DMS 273 (cell line): ENCODE measurements around the gene KCNK10.

Experiments
- DNase-seq: peaks from one replicate; lab custom pipeline; 2025; ENCODE audit not compliant: unreplicated experiment; lab: John Stamatoyannopoulos, UW

The KCNK10 gene

DNA sequence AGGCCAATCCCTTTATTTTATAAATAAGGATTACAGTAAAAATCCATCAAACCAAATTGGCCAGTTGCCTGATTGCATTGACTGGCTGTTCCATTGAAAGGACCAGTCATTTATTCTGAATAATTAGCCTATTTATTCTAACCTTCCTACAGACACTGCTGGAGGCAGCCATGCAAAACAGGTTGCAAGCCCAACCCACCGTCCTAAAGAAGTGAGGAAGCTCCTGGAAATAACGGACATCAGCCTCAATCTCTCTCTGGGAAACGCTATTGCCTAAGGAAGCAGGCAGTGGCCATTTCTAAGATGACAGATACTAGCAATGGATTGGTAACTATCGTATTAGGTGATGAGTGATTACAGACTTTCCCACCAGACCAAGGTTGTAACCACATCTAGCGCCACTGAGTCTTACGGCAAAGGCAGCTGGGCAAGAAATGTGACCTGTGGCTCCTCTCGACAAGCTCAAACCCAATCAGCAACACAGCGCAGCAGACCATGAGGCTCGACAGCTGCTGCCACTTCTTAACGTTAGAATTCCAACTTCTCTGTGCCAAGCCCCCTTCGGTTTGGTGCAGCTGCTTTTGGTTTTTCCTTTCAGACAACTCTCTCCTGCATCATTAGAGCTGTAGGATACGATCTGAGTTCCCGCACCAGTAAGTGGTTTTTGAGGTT, 134.2 kb downstream of the KCNK10 start:
- peak; percentile 76 for DNase-seq

DNA sequence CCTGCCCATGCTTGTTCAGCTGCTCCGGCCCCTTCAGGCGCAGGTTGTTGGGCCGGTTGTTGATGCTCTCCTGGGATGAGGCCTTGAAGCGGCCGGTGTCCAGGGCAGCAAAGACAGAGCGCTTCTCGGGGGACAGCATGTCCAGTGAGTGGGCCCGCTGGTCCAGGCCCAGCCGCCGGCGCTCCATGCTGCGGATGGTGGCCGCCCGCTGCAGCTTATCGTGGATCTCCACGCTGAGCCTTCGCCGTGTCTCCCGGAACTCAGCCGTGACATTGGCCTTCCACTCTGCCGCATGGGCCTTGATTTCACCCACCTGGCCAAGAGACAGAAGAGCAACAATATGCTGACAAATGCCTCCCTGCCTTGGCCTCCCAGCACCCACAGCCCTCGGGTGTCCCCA, 137.2 kb downstream of the KCNK10 start:
- DNase-seq, result no peak

DNA sequence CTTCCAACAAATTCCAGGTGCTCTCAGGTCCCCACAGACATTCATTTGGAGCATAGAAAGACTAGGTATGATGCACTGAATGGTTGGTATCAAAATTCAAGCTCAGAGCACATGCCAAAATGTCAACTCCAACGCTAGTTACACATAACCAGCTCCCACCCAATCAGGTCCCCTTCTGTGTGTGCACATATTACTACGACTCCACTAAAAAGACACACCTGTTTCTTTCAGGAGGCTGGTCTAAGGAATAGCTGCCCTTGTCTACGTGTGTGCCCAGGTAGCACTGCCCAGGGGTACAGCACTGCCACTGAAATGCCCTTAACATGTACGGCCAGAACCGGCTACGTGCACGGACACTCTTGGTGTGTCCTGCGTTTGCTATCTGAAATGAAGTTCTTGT, 138.1 kb downstream of the KCNK10 start:
- DNase-seq, result no peak

DNA sequence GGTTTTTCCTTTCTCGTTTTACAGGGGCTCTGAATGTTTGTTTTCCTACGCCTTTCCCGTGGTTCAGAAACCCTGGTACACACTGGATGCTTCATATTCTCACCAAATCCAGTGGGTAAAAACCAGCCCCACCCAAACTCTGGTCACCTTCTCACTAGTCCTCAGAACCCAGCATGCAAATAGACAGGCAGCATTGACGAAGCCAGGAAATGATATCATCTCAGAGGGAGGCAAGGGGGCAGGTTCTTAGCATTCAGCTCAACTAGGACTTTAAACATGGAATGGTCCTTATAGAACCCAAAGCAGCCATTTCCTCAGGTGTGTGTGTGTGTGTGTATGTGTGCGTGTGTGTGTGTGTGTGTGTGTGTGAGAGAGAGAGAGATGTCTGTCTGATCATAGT, 142.0 kb downstream of the KCNK10 start:
- no peak for DNase-seq

DNA sequence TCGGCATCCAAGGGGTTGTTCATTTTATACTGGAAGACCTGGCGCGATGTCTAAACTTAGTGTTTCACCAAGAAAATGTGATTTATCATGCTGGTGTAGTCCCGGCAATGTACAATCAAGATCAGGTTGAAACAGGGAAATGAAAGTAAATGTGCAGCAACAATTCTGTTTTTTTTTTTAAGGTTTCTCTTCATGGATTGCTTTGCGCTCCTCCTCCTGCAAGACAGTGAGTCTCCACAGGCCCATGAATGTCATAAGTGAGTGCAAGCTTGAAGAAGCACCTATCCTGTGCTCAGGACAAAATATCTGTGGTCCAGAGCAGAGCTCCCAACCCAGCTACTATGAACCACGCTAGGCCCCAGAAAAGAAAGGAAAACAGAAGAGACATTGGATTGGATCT, 143.4 kb downstream of the KCNK10 start:
- no peak for DNase-seq

DNA sequence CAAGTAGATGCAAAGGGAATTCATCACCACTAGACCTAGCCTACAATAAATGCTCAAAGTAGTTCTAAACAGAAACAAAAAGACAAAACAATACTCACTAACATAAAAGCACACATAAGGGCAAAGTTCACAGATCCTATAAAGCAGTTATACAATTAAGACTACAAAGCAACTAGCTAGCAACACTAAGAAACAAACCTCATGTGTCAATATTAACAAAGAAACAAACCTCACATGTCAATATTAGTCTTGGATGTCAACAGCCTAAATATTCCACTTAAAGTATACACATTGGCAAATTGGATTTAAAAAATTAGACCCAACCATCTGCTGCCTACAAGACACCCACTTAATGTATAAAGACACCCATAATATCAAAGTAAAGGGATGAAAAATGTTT, 152.7 kb downstream of the KCNK10 start:
- no peak for DNase-seq

DNA sequence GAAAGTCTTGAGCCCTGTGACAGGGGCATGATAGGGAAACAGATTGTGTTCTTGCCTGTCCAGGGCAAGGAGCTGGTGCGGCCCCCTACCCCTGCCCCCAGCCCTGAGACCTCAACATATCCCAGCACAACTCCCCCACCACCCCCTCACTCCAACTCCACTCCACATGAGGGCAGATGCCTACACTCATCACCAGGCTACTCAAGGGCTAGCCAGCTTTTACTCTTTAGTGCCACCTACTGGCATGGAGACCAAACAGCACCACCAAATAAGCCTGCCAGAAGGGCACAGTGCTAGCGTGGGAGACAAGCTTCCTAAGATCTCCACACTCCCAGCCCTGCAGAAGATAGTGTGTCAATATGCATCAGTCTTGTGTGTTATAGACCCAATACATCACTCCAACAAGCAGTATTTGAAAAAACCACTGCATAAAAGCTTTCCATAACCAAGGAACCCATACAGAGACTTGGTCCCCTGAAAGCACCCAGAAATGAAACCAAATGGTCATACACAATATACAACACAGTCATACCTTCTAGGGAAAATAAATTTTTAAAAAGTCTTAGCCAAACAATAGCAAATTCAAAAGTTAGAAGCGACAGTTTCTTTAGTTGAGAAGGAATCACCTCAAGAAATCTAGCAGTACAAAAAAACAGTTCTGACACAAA, 154.4 kb downstream of the KCNK10 start:
- peak; percentile 61 for DNase-seq

DNA sequence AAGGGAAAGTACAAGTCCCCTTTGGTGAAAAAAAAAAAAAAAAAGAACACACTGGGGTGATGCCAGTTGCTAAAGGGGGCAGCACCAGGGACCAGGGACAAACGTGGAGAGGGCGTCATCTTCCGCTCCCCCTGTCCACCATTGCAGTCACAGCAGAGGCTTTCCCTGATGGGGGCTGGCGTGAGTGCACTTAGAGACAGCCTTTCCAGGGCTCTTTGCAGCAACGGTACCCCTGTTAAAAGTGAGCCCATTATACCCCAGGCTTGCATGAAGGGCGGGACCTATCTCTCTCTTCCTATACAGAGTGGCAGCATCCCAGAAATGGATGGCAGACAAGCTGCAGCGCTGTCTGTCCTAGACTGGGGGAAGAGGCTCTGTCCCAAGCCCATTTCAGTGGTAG, 155.0 kb downstream of the KCNK10 start:
- no peak for DNase-seq

DNA sequence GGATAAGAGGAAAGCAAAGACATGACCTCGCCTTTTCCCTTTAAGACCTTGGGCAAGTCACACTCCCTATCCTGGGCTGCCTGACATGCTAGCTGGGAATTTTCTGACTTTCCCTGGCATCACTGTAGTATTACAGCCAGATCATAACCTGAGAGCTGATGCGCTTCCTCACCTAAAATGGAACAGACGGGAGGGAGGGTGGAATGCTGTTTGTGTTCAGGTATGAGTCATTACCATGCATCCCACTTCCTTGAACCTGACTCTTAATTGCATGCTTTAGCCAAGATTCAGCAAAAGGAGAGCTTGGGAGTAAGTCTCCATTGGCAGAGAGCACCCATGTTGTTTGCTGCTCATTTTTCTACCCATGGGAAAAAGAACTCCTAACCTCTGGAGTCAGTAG, 156.5 kb downstream of the KCNK10 start:
- DNase-seq, result no peak

DNA sequence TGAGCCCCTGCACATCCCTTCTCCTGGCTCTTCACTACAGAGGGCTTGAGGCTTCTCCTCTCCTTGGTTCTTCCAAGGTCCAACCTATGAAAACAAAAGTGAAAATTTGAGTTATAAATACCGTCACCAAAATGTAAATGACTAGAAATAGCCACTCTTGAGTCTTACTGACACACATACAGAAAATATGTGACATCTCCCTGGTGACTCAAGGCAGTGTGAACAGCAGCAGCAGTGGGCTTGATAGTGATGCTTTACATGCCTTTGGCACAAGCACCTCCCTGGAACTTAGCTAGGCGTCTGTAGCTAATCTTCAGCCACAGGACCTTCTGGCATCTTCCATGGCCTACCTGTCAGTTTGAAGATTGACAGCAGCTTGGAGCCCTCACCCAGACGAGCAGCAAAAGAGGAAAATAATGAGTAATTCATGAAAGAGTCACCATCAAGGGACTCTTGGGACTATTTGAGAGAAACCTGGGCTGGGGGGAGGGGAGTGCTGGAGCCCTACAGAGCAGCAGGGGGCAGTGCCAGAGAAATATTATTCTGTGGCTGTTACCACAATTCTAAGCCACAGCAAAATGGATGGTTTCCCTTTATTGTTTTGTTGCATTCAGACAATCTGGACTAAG, 158.0 kb downstream of the KCNK10 start:
- no peak for DNase-seq

DNA sequence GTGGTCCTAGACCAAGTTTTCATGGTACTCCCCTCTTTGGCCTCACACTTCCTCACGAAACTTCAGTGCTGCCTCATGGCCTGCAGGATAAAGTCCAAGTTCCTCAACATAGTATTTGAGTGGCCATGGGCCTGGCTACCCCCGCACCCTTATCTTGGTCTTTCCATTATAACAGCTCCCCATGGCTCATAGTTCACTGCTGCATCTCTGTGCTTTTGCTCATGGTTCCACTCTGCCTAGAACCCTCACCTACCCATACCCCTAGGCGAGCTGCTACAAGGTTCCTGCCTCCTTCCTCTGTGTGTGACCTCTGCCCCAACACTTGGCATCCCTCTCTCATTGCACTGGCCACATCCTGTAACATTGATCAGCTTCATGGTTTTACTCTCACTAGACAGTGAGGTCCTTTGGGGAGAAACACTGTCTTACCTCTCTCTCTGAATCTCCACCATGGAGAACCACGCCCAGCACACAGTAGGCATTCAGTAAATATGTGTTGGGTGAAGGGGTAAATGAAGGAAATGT, 159.3 kb downstream of the KCNK10 start:
- DNase-seq, result no peak

DNA sequence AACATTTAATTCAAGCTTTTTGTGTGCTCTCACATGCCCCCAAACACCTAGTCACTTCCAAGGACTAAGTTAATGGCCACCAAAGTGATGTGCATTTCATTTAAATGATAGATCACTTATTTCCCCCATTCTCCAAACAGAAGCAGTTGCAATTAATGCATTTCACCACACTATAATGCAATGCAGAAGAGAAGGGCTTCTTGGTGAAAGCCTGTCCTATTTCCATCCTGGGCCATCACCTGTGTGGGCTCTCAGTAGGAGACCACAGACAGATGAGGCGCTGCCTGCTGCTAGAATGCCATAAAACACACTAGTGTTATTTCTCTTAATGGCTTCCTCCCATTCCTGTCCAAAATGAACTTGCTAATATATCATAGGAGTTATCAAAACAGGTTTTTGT, 166.9 kb downstream of the KCNK10 start:
- DNase-seq, result no peak

DNA sequence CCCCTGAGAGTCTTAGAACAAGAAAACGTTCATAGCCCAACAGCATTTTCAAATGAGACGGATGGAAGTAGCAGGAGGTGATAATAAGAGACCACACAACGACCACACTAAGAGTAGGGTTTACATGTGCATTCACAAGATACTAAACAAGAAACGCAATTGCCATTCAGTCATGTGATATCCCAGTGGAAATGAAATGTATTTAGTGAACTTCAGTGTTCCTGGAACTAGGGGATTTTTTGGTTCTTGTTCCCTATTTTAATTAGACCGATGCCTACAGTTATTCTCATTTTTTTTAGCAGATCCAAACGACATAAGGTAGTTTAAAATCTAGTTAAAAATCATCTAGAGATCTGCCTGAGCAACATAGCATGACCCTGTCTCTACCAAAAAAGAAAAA, 168.1 kb downstream of the KCNK10 start:
- no peak for DNase-seq

DNA sequence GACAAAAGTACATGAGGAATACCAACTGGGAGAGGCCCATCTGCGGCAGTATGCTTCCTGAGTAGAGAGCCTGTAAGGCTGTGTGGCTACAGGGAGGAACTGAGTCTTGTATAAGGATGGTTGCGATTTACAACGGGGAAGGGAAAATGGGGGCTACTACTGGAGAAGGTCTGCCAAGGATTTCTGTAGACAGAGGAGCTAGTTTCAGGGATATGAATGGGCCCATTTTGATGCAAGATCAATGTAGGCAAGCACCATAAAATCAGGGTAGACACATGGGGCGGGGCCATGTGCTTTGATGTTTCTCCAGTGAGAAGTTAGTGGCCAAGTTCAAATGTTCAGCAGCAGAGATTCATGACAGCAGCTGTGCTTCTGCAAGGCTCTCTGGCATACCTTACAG, 168.7 kb downstream of the KCNK10 start:
- DNase-seq, result no peak

DNA sequence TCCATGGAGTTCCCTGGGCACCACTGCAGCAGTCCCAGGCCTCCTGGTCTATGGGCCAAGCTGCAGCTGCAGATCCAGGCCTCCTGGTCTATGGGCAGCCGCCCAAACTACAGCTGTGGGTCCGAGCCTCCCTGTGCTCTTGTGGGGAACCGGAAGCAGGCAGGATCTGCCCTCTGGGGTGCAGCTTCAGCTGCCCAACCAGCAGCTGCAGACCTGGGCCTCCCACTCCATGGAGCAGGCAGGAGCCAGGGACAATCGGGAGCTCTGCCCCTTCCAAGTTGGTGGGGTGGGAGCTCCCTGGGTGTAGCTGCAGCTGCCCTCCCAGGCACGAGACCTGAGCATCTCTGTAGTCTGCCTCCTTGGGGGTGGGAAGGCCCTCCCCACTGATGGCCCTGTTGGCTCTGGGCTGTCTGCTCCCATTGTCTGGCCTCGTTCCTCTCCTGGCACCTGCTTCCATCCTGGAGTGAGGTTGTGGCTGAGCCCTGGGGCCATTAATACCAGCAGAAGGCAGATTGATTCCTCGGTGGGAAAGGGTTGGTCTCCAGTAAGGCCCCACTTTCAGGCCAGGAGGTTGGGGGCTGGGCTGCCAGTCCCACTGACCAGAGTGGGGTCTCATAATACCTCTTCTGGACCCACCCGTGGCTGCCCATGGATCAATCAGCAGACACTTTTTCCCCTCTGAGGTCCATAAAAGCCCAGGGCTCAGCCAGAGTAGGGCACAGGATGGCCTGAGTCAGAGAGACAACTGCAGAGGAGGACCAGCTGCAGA, 176.0 kb downstream of the KCNK10 start:
- no peak for DNase-seq

DNA sequence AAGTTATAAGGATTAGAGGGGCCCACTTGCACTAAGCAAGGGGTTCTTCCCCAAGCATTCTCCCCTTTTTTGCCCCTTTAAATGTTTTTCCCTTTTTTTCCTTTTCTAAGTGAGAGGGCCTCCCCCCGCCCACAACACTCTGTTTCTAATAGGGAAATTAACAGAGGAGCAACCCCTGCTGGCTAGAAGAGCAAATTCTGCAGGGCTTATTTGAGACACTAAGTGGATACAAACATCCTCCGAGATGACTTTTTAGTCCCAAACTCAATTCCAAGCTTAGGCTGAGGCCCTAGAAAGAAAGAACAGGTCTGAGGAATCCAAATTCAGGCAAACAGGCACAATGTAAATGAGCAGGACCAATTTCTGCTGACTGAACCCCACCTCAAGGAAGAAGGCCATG, 179.3 kb downstream of the KCNK10 start:
- no peak for DNase-seq

DNA sequence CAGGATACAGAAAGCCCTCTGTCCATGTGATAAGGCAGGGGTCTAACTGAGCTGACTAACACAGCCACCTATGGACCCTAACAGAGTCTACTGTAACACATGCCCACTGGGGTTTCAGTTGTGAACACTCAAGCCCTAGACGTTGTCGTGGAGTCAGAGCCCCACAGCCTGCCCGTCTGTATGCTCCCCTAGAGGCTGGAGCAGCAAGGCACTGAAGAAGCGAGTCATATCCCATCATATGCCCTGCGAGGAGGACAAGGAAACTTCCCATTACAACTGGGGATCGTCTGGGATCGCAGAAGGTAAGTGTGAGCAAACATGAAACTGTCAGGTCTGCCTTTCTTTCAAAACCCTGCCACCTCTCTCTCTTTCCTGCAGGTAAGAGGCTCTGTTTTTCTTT, 180.1 kb downstream of the KCNK10 start:
- DNase-seq, result no peak

DNA sequence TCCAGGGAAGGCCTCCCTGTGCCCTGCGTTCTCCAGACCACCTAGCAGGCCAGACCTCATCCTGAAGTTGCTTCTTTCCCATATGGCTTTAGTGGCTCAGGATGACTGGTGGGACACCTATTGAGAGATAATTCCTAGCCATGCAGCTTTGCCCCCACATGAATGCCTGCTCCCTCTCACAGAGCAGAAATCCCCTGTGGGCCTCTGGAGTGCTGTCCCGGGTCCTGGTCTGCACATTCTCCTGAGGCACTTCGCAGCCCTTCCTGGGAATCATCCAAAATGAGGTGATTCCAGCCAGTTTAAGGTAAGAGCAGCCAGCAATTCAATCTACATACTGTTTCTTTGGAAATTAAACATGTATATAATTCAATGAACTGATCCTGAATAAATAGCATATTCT, 182.2 kb downstream of the KCNK10 start:
- DNase-seq, result no peak

DNA sequence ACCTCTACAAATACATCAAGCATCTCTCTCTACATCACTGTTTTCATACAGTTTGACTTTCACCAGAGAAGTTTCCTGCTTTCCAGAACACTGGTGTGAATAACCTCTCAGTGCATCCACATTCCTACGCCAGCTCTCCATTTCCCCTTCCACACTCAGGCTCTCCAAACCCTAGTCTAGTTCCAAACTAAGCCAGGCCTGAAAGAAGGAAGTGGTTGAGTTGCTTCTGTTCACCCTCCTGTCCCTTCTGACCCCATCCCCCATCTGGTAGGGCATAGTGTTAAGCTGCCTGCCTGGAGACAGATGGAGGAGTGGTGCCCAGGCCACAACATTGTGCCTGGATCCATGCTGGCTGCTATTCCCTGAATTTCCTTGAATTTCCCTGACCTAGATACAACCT, 185.7 kb downstream of the KCNK10 start:
- DNase-seq, result no peak
